Ascending aorta (tissue), 2 donors: ENCODE data around the gene SLC25A21. TPM values are rescaled to one million over a fixed set of nuclear protein-coding genes. Genes with fewer than 3 reads are reported as not detected.
"Not testable (repeated sequence)": the region's sequence is repeated elsewhere in the genome, so short reads cannot be mapped to it uniquely, and the experiment has no call there.

Source experiments
- DNase-seq, 2 donors: peaks; one replicate each; pipeline ENCODE4 v3.0.0-alpha.2; 2019; ENCODE audit warnings: low spot score in 2 of 2
- H3K27ac ChIP-seq, 2 donors: fragments of 200-600 bp; sonication (generic); one replicate each; pipeline ENCODE4 v1.5.1; 2016 to 2017; ENCODE audit warnings: mild to moderate bottlenecking in 1 of 2
- H3K27me3 ChIP-seq: fragments of 200-600 bp; sonication (generic); one replicate; pipeline ENCODE4 v1.5.1; 2017
- H3K36me3 ChIP-seq, 2 donors: fragments of 200-600 bp; sonication (generic); one replicate each; pipeline ENCODE4 v1.5.1; 2016
- H3K4me1 ChIP-seq, 2 donors: fragments of 200-600 bp; sonication (generic); one replicate each; pipeline ENCODE4 v1.5.1; 2016 to 2017; ENCODE audit warnings: mild to moderate bottlenecking in 1 of 2
- H3K4me3 ChIP-seq, 2 donors: fragments of 200-600 bp; sonication (generic); one replicate each; pipeline ENCODE4 v1.5.1; 2016 to 2017; ENCODE audit warnings: mild to moderate bottlenecking in 1 of 2
- H3K9me3 ChIP-seq, 2 donors: fragments of 200-600 bp; sonication (generic); one replicate each; pipeline ENCODE4 v1.5.1; 2016
- CTCF ChIP-seq, 3 experiments: fragments of 200-600 bp in 2 of 3; fragments of 450-650 bp in 1 of 3; sonication (generic) in 2 of 3; IDR thresholded peaks; one replicate each; pipeline ENCODE4 v1.5.1; 2016 to 2019; ENCODE audit warnings: antibody characterized with exemption in 3 of 3, mild to moderate bottlenecking in 1 of 3, moderate library complexity in 1 of 3
- intact Hi-C: fragments of 100-400 bp; cut with DNase I; formaldehyde crosslinking; loops from one replicate; pipeline ENCODE4 v1.15.1; 2023
- total RNA-seq: library from RNA; depleted of rRNA; stranded (reverse); fragments of >200 nt; gene quantifications from one replicate; pipeline ENCODE4 v1.1.0, GENCODE V29; 2016

Gene SLC25A21
- total RNA-seq, 1 donor from 2014 or later = not detected

GRCh38 chr14:36817071-36817930, 355.1 kb downstream of the SLC25A21 start:
- no peak for DNase-seq
- no peak overlapping the region for H3K27ac ChIP-seq
- intact Hi-C loops = no loop called here
- TF ChIP-seq CTCF (IDR thresholded peaks at IDR 0.05) = no peak
- no peaks in the 10 kb centered on the region for H3K27me3 ChIP-seq
- no peaks in the 10 kb centered on the region for H3K9me3 ChIP-seq
- H3K4me1 ChIP-seq = no peaks in the 10 kb centered on the region
- H3K4me3 ChIP-seq = no peak overlapping the region
- H3K36me3 ChIP-seq = no peaks in the 10 kb centered on the region

GRCh38 chr14:36816481-36816880, 355.9 kb downstream of the SLC25A21 start:
- DNase-seq = no peak
- TF ChIP-seq CTCF (IDR thresholded peaks at IDR 0.05) = no peak
- Histone ChIP-seq H3K4me1 (no peaks in the 10 kb centered on the region), H3K9me3 (no peaks in the 10 kb centered on the region), H3K4me3 (no peak overlapping the region), H3K27me3 (no peaks in the 10 kb centered on the region), H3K36me3 (no peaks in the 10 kb centered on the region), H3K27ac (no peak overlapping the region)
- intact Hi-C loops = no loop called here

GRCh38 chr14:36814783-36815182, 357.6 kb downstream of the SLC25A21 start:
- H3K4me1 ChIP-seq, H3K9me3 ChIP-seq, H3K27me3 ChIP-seq, intact Hi-C loops, DNase-seq, H3K4me3 ChIP-seq, H3K36me3 ChIP-seq, H3K27ac ChIP-seq: not testable (repeated sequence)

GRCh38 chr14:36810209-36810608, 362.2 kb downstream of the SLC25A21 start:
- TF ChIP-seq CTCF (IDR thresholded peaks at IDR 0.05) = no peak
- Histone ChIP-seq H3K4me1 (no peaks in the 10 kb centered on the region), H3K27ac (no peak overlapping the region), H3K9me3 (no peaks in the 10 kb centered on the region), H3K27me3 (no peaks in the 10 kb centered on the region), H3K4me3 (no peak overlapping the region), H3K36me3 (no peaks in the 10 kb centered on the region)
- intact Hi-C loops = no loop called here
- DNase-seq = no peak

- TF ChIP-seq CTCF (IDR thresholded peaks at IDR 0.05) = no peak
- no peak overlapping the region for H3K4me3 ChIP-seq
Observed at GRCh38 chr14:36807727-36808126, 364.7 kb downstream of the SLC25A21 start.

GRCh38 chr14:36805131-36805559, 367.3 kb downstream of the SLC25A21 start:
- Histone ChIP-seq H3K36me3 (no peaks in the 10 kb centered on the region), H3K4me3 (no peak overlapping the region), H3K27ac (no peak overlapping the region), H3K9me3 (no peaks in the 10 kb centered on the region), H3K27me3 (no peaks in the 10 kb centered on the region), H3K4me1 (no peaks in the 10 kb centered on the region)
- no peak for DNase-seq
- TF ChIP-seq CTCF (IDR thresholded peaks at IDR 0.05) = no peak
- intact Hi-C loops = no loop called here

More at GRCh38 chr14:36807727-36808126, 364.7 kb downstream of the SLC25A21 start:
- no peaks in the 10 kb centered on the region for H3K4me1 ChIP-seq
- intact Hi-C loops = no loop called here
- H3K27me3 ChIP-seq = no peaks in the 10 kb centered on the region
- H3K36me3 ChIP-seq = no peaks in the 10 kb centered on the region
- no peaks in the 10 kb centered on the region for H3K9me3 ChIP-seq
- DNase-seq = no peak
- H3K27ac ChIP-seq = no peak overlapping the region
